Measurements from ENCODE around the gene CD40LG.

The CD40LG gene

DNA sequence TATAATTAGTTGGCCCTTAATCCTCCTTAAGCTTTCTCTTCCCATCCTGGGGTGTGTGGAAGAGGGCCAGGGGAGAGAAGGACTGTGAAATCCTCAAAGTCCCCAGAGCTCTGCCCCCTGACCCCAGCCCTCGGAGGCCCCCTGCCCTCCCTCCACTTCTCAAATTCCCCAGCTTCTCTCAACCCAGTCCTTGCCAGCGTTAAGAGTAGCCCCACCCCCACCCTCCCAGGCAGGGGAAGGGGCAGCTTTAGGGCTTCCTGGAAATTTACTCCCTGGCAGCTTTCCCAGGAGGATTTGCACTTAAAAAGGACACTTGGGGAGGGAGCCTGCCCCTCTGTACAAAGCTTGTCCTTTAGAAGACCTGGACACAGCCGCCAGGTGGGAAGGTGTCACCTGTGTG lies 11.8 kb upstream of the CD40LG start:
- no peak for TF ChIP-seq YY1 (IDR thresholded peaks at IDR 0.05; ENCODE audit: low read depth)
- TF ChIP-seq TCF12 (IDR thresholded peaks at IDR 0.05; ENCODE audit: low read depth), result no peak
- no peak for TF ChIP-seq TEAD4 (IDR thresholded peaks at IDR 0.05)
- TF ChIP-seq FOXM1 (IDR thresholded peaks at IDR 0.05; ENCODE audit: borderline replicate concordance, low read depth), result no peak
- TF ChIP-seq CEBPB (IDR thresholded peaks at IDR 0.05), result no peak
- no peak for TF ChIP-seq RAD21 (IDR thresholded peaks at IDR 0.05; ENCODE audit: low read depth)
- TF ChIP-seq, protein P1, sequence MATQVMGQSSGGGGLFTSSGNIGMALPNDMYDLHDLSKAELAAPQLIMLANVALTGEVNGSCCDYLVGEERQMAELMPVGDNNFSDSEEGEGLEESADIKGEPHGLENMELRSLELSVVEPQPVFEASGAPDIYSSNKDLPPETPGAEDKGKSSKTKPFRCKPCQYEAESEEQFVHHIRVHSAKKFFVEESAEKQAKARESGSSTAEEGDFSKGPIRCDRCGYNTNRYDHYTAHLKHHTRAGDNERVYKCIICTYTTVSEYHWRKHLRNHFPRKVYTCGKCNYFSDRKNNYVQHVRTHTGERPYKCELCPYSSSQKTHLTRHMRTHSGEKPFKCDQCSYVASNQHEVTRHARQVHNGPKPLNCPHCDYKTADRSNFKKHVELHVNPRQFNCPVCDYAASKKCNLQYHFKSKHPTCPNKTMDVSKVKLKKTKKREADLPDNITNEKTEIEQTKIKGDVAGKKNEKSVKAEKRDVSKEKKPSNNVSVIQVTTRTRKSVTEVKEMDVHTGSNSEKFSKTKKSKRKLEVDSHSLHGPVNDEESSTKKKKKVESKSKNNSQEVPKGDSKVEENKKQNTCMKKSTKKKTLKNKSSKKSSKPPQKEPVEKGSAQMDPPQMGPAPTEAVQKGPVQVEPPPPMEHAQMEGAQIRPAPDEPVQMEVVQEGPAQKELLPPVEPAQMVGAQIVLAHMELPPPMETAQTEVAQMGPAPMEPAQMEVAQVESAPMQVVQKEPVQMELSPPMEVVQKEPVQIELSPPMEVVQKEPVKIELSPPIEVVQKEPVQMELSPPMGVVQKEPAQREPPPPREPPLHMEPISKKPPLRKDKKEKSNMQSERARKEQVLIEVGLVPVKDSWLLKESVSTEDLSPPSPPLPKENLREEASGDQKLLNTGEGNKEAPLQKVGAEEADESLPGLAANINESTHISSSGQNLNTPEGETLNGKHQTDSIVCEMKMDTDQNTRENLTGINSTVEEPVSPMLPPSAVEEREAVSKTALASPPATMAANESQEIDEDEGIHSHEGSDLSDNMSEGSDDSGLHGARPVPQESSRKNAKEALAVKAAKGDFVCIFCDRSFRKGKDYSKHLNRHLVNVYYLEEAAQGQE (IDR thresholded peaks at IDR 0.05; ENCODE audit: low read depth), result no peak
- TF ChIP-seq TAF1 (IDR thresholded peaks at IDR 0.05; ENCODE audit: low read depth), result no peak
- no peak for TF ChIP-seq ZBTB7A (IDR thresholded peaks at IDR 0.05; ENCODE audit: low read depth)
- TF ChIP-seq CREB1 (IDR thresholded peaks at IDR 0.05; ENCODE audit: low read depth), result no peak
- TF ChIP-seq EP300 (IDR thresholded peaks at IDR 0.05; ENCODE audit: borderline replicate concordance), result no peak
- no peak for TF ChIP-seq MAX (IDR thresholded peaks at IDR 0.05)
- TF ChIP-seq USF1 (IDR thresholded peaks at IDR 0.05), result no peak
- TF ChIP-seq NFIC (IDR thresholded peaks at IDR 0.05), result no peak
- no peak for TF ChIP-seq EGR1 (IDR thresholded peaks at IDR 0.05)

GRCh38 chrX:136639506-136640176 lies 8.3 kb upstream of the CD40LG start:
- TF ChIP-seq FOXM1 (IDR thresholded peaks at IDR 0.05; ENCODE audit: borderline replicate concordance, low read depth) (no peak), TCF12 (IDR thresholded peaks at IDR 0.05; ENCODE audit: low read depth) (no peak), USF1 (IDR thresholded peaks at IDR 0.05) (no peak), EGR1 (IDR thresholded peaks at IDR 0.05) (no peak), NFIC (IDR thresholded peaks at IDR 0.05) (no peak), ZBTB7A (IDR thresholded peaks at IDR 0.05; ENCODE audit: low read depth) (no peak), RAD21 (IDR thresholded peaks at IDR 0.05; ENCODE audit: low read depth) (no peak), MAX (IDR thresholded peaks at IDR 0.05) (no peak), YY1 (IDR thresholded peaks at IDR 0.05; ENCODE audit: low read depth) (no peak), EP300 (IDR thresholded peaks at IDR 0.05; ENCODE audit: borderline replicate concordance) (no peak)
- TF ChIP-seq, protein P1 (IDR thresholded peaks at IDR 0.05; ENCODE audit: low read depth), result no peak

DNA sequence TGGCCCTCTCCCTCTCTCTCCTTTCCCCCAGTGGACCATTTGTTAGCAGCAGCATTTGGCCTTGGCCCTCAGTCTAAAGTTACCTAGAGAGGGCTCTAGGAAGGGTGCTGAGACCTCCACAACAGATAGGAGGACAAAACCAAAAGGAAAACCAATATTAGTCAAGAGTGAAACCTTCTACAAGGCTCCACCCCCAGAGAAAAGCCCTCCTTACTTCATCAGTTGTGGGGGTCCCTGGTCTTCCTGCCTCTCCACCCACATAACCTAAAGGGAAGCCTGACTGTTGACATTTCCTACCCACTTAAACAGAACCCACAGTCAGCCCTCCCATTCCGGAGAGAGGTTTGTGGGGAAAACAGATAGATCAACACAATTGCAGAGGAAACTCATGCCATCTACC lies 4.7 kb upstream of the CD40LG start:
- TF ChIP-seq EGR1 (IDR thresholded peaks at IDR 0.05) (no peak), NFIC (IDR thresholded peaks at IDR 0.05) (no peak), CEBPB (IDR thresholded peaks at IDR 0.05) (no peak), TAF1 (IDR thresholded peaks at IDR 0.05; ENCODE audit: low read depth) (no peak), RAD21 (IDR thresholded peaks at IDR 0.05; ENCODE audit: low read depth) (no peak), FOXM1 (IDR thresholded peaks at IDR 0.05; ENCODE audit: borderline replicate concordance, low read depth) (no peak), CREB1 (IDR thresholded peaks at IDR 0.05; ENCODE audit: low read depth) (no peak), MAX (IDR thresholded peaks at IDR 0.05) (no peak)
- TF ChIP-seq, protein P1 (IDR thresholded peaks at IDR 0.05; ENCODE audit: low read depth), result no peak

- TF ChIP-seq ZBTB7A (IDR thresholded peaks at IDR 0.05; ENCODE audit: low read depth) (no peak), TAF1 (IDR thresholded peaks at IDR 0.05; ENCODE audit: low read depth) (no peak), NFIC (IDR thresholded peaks at IDR 0.05) (no peak), TCF12 (IDR thresholded peaks at IDR 0.05; ENCODE audit: low read depth) (no peak), CEBPB (IDR thresholded peaks at IDR 0.05) (no peak), FOXM1 (IDR thresholded peaks at IDR 0.05; ENCODE audit: borderline replicate concordance, low read depth) (no peak), EGR1 (IDR thresholded peaks at IDR 0.05) (no peak), CREB1 (IDR thresholded peaks at IDR 0.05; ENCODE audit: low read depth) (no peak), MAX (IDR thresholded peaks at IDR 0.05) (no peak), EP300 (IDR thresholded peaks at IDR 0.05; ENCODE audit: borderline replicate concordance) (no peak), USF1 (IDR thresholded peaks at IDR 0.05) (no peak), RAD21 (IDR thresholded peaks at IDR 0.05; ENCODE audit: low read depth) (no peak), YY1 (IDR thresholded peaks at IDR 0.05; ENCODE audit: low read depth) (no peak), TEAD4 (IDR thresholded peaks at IDR 0.05) (no peak)
- TF ChIP-seq, protein P1 (IDR thresholded peaks at IDR 0.05; ENCODE audit: low read depth), result no peak
Measured at GRCh38 chrX:136646602-136647239, 1.2 kb upstream of the CD40LG start.

All from Ishikawa (cell line).